Thoracic aorta (tissue), 2 donors: ENCODE data around the gene LRPAP1. TPM values are rescaled to one million over a fixed set of nuclear protein-coding genes. Genes with fewer than 3 reads are reported as not detected.

Experiments used
- ATAC-seq: fragments of 150-250 bp; one replicate; pipeline ENCODE4 v1.8.0; 2017; ENCODE audit warnings: low read depth; ENCODE audit not compliant: insufficient number of reproducible peaks, low FRiP score
- DNase-seq: peaks from one replicate; pipeline ENCODE4 v3.0.0-alpha.2; 2020; ENCODE audit warnings: low spot score
- H3K27ac ChIP-seq, 2 donors: fragments of 200-600 bp; sonication (generic); 1 replicate in 1 of 2; 2 replicates in 1 of 2; pipeline ENCODE4 v1.5.1; 2016; ENCODE audit warnings: mild to moderate bottlenecking in 2 of 2, moderate library complexity in 2 of 2
- H3K27me3 ChIP-seq: fragments of 200-600 bp; sonication (generic); replicated peaks from 2 replicates; pipeline ENCODE4 v1.6.0; 2016; ENCODE audit warnings: mild to moderate bottlenecking; ENCODE audit not compliant: insufficient read depth
- H3K36me3 ChIP-seq: fragments of 200-600 bp; sonication (generic); one replicate; pipeline ENCODE4 v1.5.1; 2016
- H3K4me1 ChIP-seq, 2 donors: fragments of 200-600 bp; sonication (generic); 1 replicate in 1 of 2; 2 replicates in 1 of 2; pipeline versions ENCODE4 v1.5.1 to v1.6.0; 2016; ENCODE audit warnings: low read depth in 2 of 2, mild to moderate bottlenecking in 1 of 2; ENCODE audit not compliant: control insufficient read depth in 1 of 2
- H3K4me3 ChIP-seq: fragments of 200-600 bp; sonication (generic); 2 replicates; pipeline ENCODE4 v1.5.1; 2016; ENCODE audit warnings: mild to moderate bottlenecking
- H3K9me3 ChIP-seq: fragments of 200-600 bp; sonication (generic); 2 replicates; pipeline ENCODE4 v1.5.1; 2016
- CTCF ChIP-seq: fragments of 200-600 bp; sonication (generic); IDR thresholded peaks from one replicate; pipeline ENCODE4 v1.5.1; 2019; ENCODE audit warnings: antibody characterized with exemption
- total RNA-seq, 2 donors: library from RNA; depleted of rRNA; stranded (reverse); fragments of >200 nt; gene quantifications; one replicate each; pipeline versions ENCODE4 v1.1.0 to v1.2.3, GENCODE V29; 2016

Gene LRPAP1
- total RNA-seq, 2 donors from 2014 or later = 155 to 263 TPM

- H3K4me3 ChIP-seq = no peak overlapping the region
- peaks cover 0 to 3% of the 10 kb centered on the region in 2 donors for H3K4me1 ChIP-seq
- no peaks in the 10 kb centered on the region for H3K36me3 ChIP-seq
- TF ChIP-seq CTCF = no peak
- H3K27me3 ChIP-seq = no peaks in the 10 kb centered on the region
- ATAC-seq (no peak), DNase-seq (no peak)
- H3K9me3 ChIP-seq = no peaks in the 10 kb centered on the region
- no peak overlapping the region for H3K27ac ChIP-seq
Measured at GRCh38 chr4:3475713-3476260, 56.4 kb downstream of the LRPAP1 start.

DNA sequence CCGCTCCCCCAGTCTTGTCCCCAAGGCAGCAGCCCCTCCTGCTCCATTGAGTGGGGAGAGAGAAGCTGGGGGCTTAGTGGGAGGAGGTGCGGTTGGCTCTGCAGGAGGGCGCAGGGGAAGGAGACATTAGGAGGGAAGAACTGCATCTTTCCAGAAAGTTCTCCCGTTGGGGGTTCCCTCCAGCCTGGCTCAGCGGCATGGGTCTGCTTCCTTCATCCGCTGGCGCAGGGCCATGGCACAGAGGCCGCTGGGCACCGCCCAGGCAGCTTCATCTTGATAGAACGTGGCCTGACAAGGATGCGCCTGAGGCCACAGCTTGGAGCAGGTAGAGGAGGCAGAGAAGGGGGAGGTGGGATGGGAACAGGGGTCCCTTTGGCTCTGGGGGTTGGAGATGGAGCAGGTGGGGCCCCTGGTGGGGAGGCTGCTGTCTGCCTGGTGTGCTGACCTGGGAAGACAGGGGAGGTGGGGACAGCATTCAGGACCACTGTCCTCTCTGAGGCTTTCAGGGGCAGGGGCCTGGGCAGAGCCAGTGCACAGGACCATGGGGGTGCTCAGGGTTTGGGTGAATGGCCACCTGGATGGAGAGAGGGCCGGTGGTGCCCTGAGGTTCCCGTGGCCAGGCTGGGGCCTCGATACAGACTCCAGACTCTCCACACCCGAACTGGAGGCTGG, 57.0 kb downstream of the LRPAP1 start:
- DNase-seq (no peak), ATAC-seq (no peak)
- TF ChIP-seq CTCF = no peak
- Histone ChIP-seq H3K4me3 (no peak overlapping the region), H3K36me3 (no peaks in the 10 kb centered on the region), H3K27me3 (no peaks in the 10 kb centered on the region), H3K9me3 (no peaks in the 10 kb centered on the region), H3K27ac (no peak overlapping the region), H3K4me1 (no peaks in the 10 kb centered on the region)

DNA sequence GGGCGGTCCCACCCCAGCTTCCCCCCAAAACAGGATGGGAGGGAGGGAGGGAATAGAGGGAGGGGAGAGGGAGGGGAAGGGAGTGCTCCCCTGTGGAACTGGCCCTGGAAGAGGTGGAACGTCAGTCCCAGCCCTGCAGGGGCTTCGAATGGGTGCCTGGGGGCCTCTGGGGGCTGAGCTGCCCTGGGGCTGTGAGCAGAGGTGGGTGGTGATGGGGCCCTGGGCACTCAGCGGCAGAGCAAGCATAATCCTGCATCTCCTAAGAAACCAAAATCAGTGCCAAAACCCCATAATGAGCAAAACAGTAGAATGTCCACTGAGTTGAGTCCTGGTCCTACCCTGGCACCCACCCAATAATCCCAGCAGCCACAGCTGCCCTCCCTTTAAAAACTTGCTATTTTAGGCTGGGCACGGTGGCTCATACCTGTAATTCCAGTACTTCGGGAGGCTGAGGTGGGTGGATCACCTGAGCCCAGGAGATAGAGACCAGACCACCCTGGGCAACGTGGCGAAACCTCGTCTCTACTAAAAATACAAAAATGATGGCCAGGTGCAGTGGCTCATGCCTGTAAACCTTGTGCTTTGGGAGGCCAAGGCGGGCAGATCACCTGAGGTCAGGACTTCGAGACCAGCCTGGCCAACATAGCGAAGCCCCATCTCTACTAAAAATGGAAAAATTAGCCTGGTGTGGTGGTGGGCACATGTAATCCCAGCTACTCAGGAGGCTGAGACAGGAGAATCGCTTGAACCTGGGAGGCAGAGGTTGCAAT, 58.0 kb downstream of the LRPAP1 start:
- Histone ChIP-seq H3K27ac (no peak overlapping the region), H3K4me3 (no peak overlapping the region), H3K9me3 (no peaks in the 10 kb centered on the region), H3K4me1 (no peaks in the 10 kb centered on the region), H3K27me3 (no peaks in the 10 kb centered on the region), H3K36me3 (no peaks in the 10 kb centered on the region)
- DNase-seq (no peak), ATAC-seq (no peak)
- no peak for TF ChIP-seq CTCF

DNA sequence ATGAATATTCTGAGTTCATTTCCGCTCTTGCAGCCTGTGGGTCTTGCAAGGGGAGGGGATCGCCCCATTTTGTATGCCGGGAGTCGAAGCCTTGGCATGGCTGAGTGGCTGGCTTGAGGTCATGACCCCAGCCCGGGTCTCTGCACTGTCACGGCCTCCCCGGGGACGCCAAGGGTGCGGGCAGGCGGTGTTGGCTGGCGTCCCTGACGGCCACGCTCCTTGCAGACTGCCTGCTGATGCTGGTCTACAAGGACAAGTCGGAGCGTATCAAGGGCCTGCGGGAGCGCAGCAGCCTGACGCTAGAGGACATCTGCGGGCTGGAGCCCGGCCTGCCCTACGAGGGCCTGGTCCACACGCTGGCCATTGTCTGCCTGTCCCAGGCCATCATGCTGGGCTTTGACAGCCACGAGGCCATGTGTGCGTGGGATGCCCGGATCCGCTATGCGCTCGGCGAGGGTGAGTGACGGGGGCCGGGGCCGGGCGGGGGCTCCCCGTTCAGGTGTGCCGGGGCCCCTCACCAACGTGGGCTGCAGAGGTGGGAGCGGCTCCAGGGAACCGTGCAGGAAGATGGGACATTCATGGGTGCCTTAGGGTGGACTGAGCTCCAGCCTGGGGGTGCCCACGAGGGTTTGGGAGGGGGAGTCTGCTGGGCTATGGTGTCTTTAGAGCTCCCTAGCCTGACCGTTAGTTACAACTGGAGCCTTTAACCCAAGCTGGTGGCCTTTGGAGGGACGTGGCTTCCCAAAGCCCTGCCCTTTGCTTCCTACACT, 58.9 kb downstream of the LRPAP1 start:
- TF ChIP-seq CTCF = no peak
- Histone ChIP-seq H3K4me3 (no peak overlapping the region), H3K27ac (no peak overlapping the region), H3K4me1 (no peaks in the 10 kb centered on the region), H3K9me3 (no peaks in the 10 kb centered on the region), H3K27me3 (no peaks in the 10 kb centered on the region), H3K36me3 (no peaks in the 10 kb centered on the region)
- DNase-seq (no peak), ATAC-seq (no peak)
